GM12878 (cell line): Measurements from ENCODE around the gene CDH4. TPM values are rescaled to one million over a fixed set of nuclear protein-coding genes. Genes with fewer than 3 reads are reported as not detected.

Source experiments
- ATAC-seq: fragments of 200-7000 bp; cut with Tn5 transposase; 3 replicates; pipeline ENCODE4 v1.9.1; 2020; ENCODE audit warnings: mild to moderate bottlenecking, moderate library complexity
- BruUV-seq: library from RNA; stranded (reverse); fragments of 400-500 nt; replicated peaks from 2 replicates; lab custom pipeline; 2021; lab: Mats Ljungman, UMichigan
- CTCF ChIA-PET: fragments of 300-600 bp; sonication (Branson Sonifier 250); formaldehyde crosslinking; extraction: SDS; loops from one replicate; lab custom pipeline; 2021; ENCODE audit warnings: inconsistent platforms; lab: Yijun Ruan, JAX
- POLR2A ChIA-PET: fragments of 350-600 bp; formaldehyde crosslinking; extraction: SDS; loops from one replicate; lab custom pipeline; 2021; ENCODE audit warnings: inconsistent platforms; lab: Charles Lee
- RAD21 ChIA-PET: fragments of 300-600 bp; sonication (Branson Sonifier 250); formaldehyde crosslinking; loops from one replicate; lab custom pipeline; 2023; ENCODE audit warnings: antibody characterized with exemption; ENCODE audit not compliant: unreplicated experiment; lab: Charles Lee
- SMC1A ChIA-PET: fragments of 300-600 bp; sonication (Branson Sonifier 250); formaldehyde crosslinking; loops from one replicate; lab custom pipeline; 2023; ENCODE audit not compliant: unreplicated experiment, uncharacterized antibody; lab: Charles Lee
- DNase-seq: peaks from one replicate; pipeline ENCODE4 v3.0.0-alpha.2; 2011; ENCODE audit warnings: low read depth, low spot score
- FAIRE-seq: peaks from 3 replicates; lab custom pipeline; 2011; peaks lifted over from hg19 to GRCh38; lab: Jason Lieb, UNC
- H2AFZ ChIP-seq: 2 replicates; pipeline ENCODE4 v1.6.0; 2011; ENCODE audit warnings: low read depth, low read length, control low read depth; ENCODE audit not compliant: control insufficient read depth
- H3K27ac ChIP-seq: 2 replicates; pipeline ENCODE4 v1.5.1; 2011; ENCODE audit warnings: control low read depth; ENCODE audit not compliant: control insufficient read depth, insufficient read depth
- H3K27me3 ChIP-seq, 2 experiments: replicated peaks in 1 of 2; 2 replicates each; pipeline versions ENCODE4 v1.6.0 to v1.6.1; 2011; ENCODE audit warnings: low read length in 1 of 2; ENCODE audit not compliant: control insufficient read depth in 2 of 2, insufficient read depth in 2 of 2
- H3K36me3 ChIP-seq, 2 experiments: 2 replicates each; pipeline ENCODE4 v1.5.1; 2011; ENCODE audit warnings: low read length in 1 of 2; ENCODE audit not compliant: control insufficient read depth in 2 of 2, insufficient read depth in 2 of 2
- H3K4me1 ChIP-seq: 2 replicates; pipeline ENCODE4 v1.6.1; 2011; ENCODE audit warnings: mild to moderate bottlenecking, low read length, moderate library complexity, mixed read lengths; ENCODE audit not compliant: control insufficient read depth, insufficient read depth
- H3K4me2 ChIP-seq: 2 replicates; pipeline ENCODE4 v1.6.0; 2011; ENCODE audit warnings: control low read depth; ENCODE audit not compliant: control insufficient read depth, insufficient read depth
- H3K4me3 ChIP-seq: fragments of 200-600 bp; sonication (generic); 2 replicates; pipeline ENCODE4 v1.5.1; 2016
- H3K79me2 ChIP-seq: 2 replicates; pipeline ENCODE4 v1.6.0; 2011; ENCODE audit warnings: low read length; ENCODE audit not compliant: control insufficient read depth, insufficient read depth
- H3K9ac ChIP-seq: 2 replicates; pipeline ENCODE4 v1.8.0; 2011; ENCODE audit warnings: low read length, control low read depth, mixed read lengths; ENCODE audit not compliant: control insufficient read depth, insufficient read depth
- H3K9me3 ChIP-seq: replicated peaks from 3 replicates; pipeline ENCODE4 v1.5.1; 2011; ENCODE audit warnings: mild to moderate bottlenecking, low read length; ENCODE audit not compliant: control insufficient read depth, insufficient read depth
- H4K20me1 ChIP-seq: 2 replicates; pipeline ENCODE4 v1.6.0; 2011; ENCODE audit not compliant: control insufficient read depth, insufficient read depth
- BCL11A ChIP-seq: IDR thresholded peaks from 2 replicates; pipeline ENCODE4 v1.6.1; 2011; ENCODE audit warnings: low read depth, low read length
- BMI1 ChIP-seq: fragments of 450-650 bp; IDR thresholded peaks from 2 replicates; pipeline ENCODE4 v1.6.1; 2016; ENCODE audit warnings: mild to moderate bottlenecking, moderate library complexity, borderline replicate concordance
- DPF2 ChIP-seq: fragments of 450-650 bp; IDR thresholded peaks from 2 replicates; pipeline ENCODE4 v1.6.1; 2017; ENCODE audit warnings: mild to moderate bottlenecking
- ETV6 ChIP-seq, 2 experiments: fragments of 450-650 bp in 1 of 2; IDR thresholded peaks in 1 of 2; conservative IDR thresholded peaks in 1 of 2; 2 replicates each; pipeline ENCODE4 v1.6.1; 2014; ENCODE audit warnings: antibody characterized with exemption in 1 of 2, borderline replicate concordance in 1 of 2, low read depth in 1 of 2, mild to moderate bottlenecking in 1 of 2, moderate library complexity in 1 of 2
- FOXM1 ChIP-seq: IDR thresholded peaks from 2 replicates; pipeline ENCODE4 v1.6.1; 2012; ENCODE audit warnings: low read depth, mild to moderate bottlenecking, inconsistent platforms, low read length, moderate library complexity
- IRF4 ChIP-seq: IDR thresholded peaks from 2 replicates; pipeline ENCODE4 v1.6.1; 2011; ENCODE audit warnings: low read depth, low read length
- KDM1A ChIP-seq: fragments of 200-600 bp; sonication (generic); IDR thresholded peaks from 2 replicates; pipeline ENCODE4 v1.6.1; 2016; ENCODE audit warnings: borderline replicate concordance
- MEF2A ChIP-seq: IDR thresholded peaks from 2 replicates; pipeline ENCODE4 v1.6.1; 2011; ENCODE audit warnings: low read depth, mild to moderate bottlenecking, low read length, moderate library complexity; ENCODE audit not compliant: insufficient read depth
- NFYB ChIP-seq: IDR thresholded peaks from 2 replicates; pipeline ENCODE4 v1.6.1; 2011; ENCODE audit warnings: low read depth, mild to moderate bottlenecking, low read length, improper control_type of control experiment, moderate library complexity; ENCODE audit not compliant: insufficient read depth
- SP1 ChIP-seq: IDR thresholded peaks from one replicate; pipeline ENCODE4 v1.6.1; 2011; ENCODE audit warnings: low read depth, low read length
- SUZ12 ChIP-seq: fragments of 200-600 bp; sonication (generic); IDR thresholded peaks from one replicate; pipeline ENCODE4 v1.6.1; 2018; ENCODE audit warnings: antibody characterized with exemption, mild to moderate bottlenecking; ENCODE audit not compliant: unreplicated experiment
- TCF3 ChIP-seq: IDR thresholded peaks from 2 replicates; pipeline ENCODE4 v1.6.1; 2012; ENCODE audit warnings: low read depth, mild to moderate bottlenecking, low read length, borderline replicate concordance; ENCODE audit not compliant: insufficient read depth
- ZNF687 ChIP-seq: fragments of 450-650 bp; IDR thresholded peaks from 2 replicates; pipeline ENCODE4 v1.6.1; 2017; ENCODE audit warnings: mild to moderate bottlenecking, moderate library complexity
- WGBS: methylation state at CpG from one replicate; pipeline ENCODE4 v1.1.6; 2016; ENCODE audit warnings: low lambda C conversion rate; ENCODE audit not compliant: insufficient replicate concordance, insufficient coverage; ENCODE audit errors: missing lambda C conversion rate; 5-methylcytosine and 5-hydroxymethylcytosine counted together
- in situ Hi-C: fragments of 300-500 bp; cut with MboI; formaldehyde crosslinking; loops from 9 replicates; pipeline ENCODE4 v1.14.3; 2018; ENCODE audit warnings: mixed read lengths
- intact Hi-C: fragments of 100-400 bp; cut with micrococcal nuclease; formaldehyde crosslinking; loops from one replicate; pipeline ENCODE4 v1.14.2; 2022; ENCODE audit not compliant: unreplicated experiment
- polyA plus RNA-seq, 11 experiments: library from polyadenylated mRNA; depleted of rRNA in 4 of 11; unstranded in 6 of 11; stranded (reverse) in 5 of 11; fragments of >200 nt; fragmentation: Nextera tagmentation in 4 of 11; fragmentation: Illumina TruSeq in 1 of 11; extraction: Ambion mirVana in 4 of 11; extraction: Trizol in 1 of 11; gene quantifications; 1 replicate in 1 of 11; 2 replicates in 10 of 11; pipeline versions ENCODE4 v1.2.1 to v1.2.3, GENCODE V29; 2011 to 2016; ENCODE audit warnings: inconsistent platforms in 2 of 11, missing spikeins in 2 of 11, low read depth in 1 of 11
- total RNA-seq, 4 experiments: library from RNA; depleted of rRNA in 3 of 4; stranded (reverse); fragments of >200 nt in 3 of 4; fragmentation: Illumina TruSeq in 1 of 4; extraction: Trizol in 1 of 4; gene quantifications; 2 replicates each; pipeline versions ENCODE4 v1.2.1 to v1.2.3, GENCODE V29; 2013 to 2021

The CDH4 gene
- total and polyA plus RNA-seq, 10 of the 15 experiments (the other 5 are each of a cell fraction or from before 2014, with no cell fraction given) = not detected

GRCh38 chr20:61765871-61766654, 514.0 kb downstream of the CDH4 start:
- no peak for TF ChIP-seq KDM1A
- no peak for TF ChIP-seq DPF2
- peak; percentile 52; the same call in 1 of the 2 replicates for TF ChIP-seq NFYB
- H3K9me3 ChIP-seq = no peaks in the 10 kb centered on the region
- ChIA-PET CTCF (no interaction called here), POLR2A (no interaction called here), RAD21 (no interaction called here), SMC1A (no interaction called here)
- BruUV-seq = no TSS peak
- H3K4me2 ChIP-seq = no peak overlapping the region
- no peaks in the 10 kb centered on the region for H4K20me1 ChIP-seq
- H3K27me3 ChIP-seq = no peaks in the 10 kb centered on the region; a peak in 2 of 4 replicates
- no peak overlapping the region for H2AFZ ChIP-seq
- in situ Hi-C loops = no loop called here
- intact Hi-C loops = no loop called here
- FAIRE-seq (no peak), DNase-seq (no peak), ATAC-seq (no peak)
- 63% methylated on average over 10 of the region's 12 CpGs for WGBS
- no peaks in the 10 kb centered on the region for H3K79me2 ChIP-seq
- no peaks in the 10 kb centered on the region for H3K4me1 ChIP-seq
- H3K36me3 ChIP-seq = no peaks in the 10 kb centered on the region
- H3K27ac ChIP-seq = no peak overlapping the region
- H3K9ac ChIP-seq = no peak overlapping the region
- H3K4me3 ChIP-seq = no peak overlapping the region

- ChIA-PET RAD21 (no interaction called here), CTCF (no interaction called here), SMC1A (no interaction called here), POLR2A (no interaction called here)
- FAIRE-seq (no peak), DNase-seq (no peak), ATAC-seq (no peak)
- H3K27me3 ChIP-seq = no peaks in the 10 kb centered on the region; a peak in 2 of 4 replicates
- H3K27ac ChIP-seq = no peak overlapping the region
- WGBS = 38% methylated on average over 15 of the region's 15 CpGs
- H3K4me2 ChIP-seq = no peak overlapping the region
- H3K9ac ChIP-seq = no peak overlapping the region
- H4K20me1 ChIP-seq = no peaks in the 10 kb centered on the region
- no peaks in the 10 kb centered on the region for H3K4me1 ChIP-seq
- no peaks in the 10 kb centered on the region for H3K9me3 ChIP-seq
- in situ Hi-C loops = no loop called here
- H3K36me3 ChIP-seq = no peaks in the 10 kb centered on the region
- H3K79me2 ChIP-seq = no peaks in the 10 kb centered on the region
- no peak overlapping the region for H2AFZ ChIP-seq
- intact Hi-C loops = no loop called here
- no peak overlapping the region for H3K4me3 ChIP-seq
- no TSS peak for BruUV-seq
- no peak for TF ChIP-seq FOXM1
- TF ChIP-seq SUZ12 = no peak
- TF ChIP-seq TCF3 = no peak
- TF ChIP-seq MEF2A = no peak
- TF ChIP-seq IRF4 = no peak
- no peak for TF ChIP-seq SP1
- no peak for TF ChIP-seq ZNF687
- TF ChIP-seq ETV6 (conservative IDR thresholded peaks at IDR 0.05 in 1 of 2, IDR thresholded peaks at IDR 0.05 in 1 of 2; ENCODE audit: borderline replicate concordance in 1 of 2, low read depth in 1 of 2) = no peak
- TF ChIP-seq BMI1 = no peak
- no peak for TF ChIP-seq BCL11A
Measured at GRCh38 chr20:61766921-61767610, 515.0 kb downstream of the CDH4 start.
